Measurements from ENCODE around the gene ARHGEF40.

- TF ChIP-seq HDGF (IDR thresholded peaks at IDR 0.05; ENCODE audit: borderline replicate concordance) (no peak), FOXM1 (IDR thresholded peaks at IDR 0.05; ENCODE audit: borderline replicate concordance) (no peak), ELF4 (IDR thresholded peaks at IDR 0.05) (no peak), SP1 (IDR thresholded peaks at IDR 0.05) (no peak), SUZ12 (IDR thresholded peaks at IDR 0.05) (no peak), FOXA1 (IDR thresholded peaks at IDR 0.05) (no peak), BHLHE40 (IDR thresholded peaks at IDR 0.05; ENCODE audit: borderline replicate concordance) (no peak)
Measured at GRCh38 chr14:21078726-21079125, 8.6 kb downstream of the ARHGEF40 start.
